ENCODE results near the gene SEZ6. TPM values are rescaled to one million over a fixed set of nuclear protein-coding genes. Genes with fewer than 3 reads are reported as not detected.

The SEZ6 gene
- total RNA-seq, 1 experiment from 2014 or later: not detected

DNA sequence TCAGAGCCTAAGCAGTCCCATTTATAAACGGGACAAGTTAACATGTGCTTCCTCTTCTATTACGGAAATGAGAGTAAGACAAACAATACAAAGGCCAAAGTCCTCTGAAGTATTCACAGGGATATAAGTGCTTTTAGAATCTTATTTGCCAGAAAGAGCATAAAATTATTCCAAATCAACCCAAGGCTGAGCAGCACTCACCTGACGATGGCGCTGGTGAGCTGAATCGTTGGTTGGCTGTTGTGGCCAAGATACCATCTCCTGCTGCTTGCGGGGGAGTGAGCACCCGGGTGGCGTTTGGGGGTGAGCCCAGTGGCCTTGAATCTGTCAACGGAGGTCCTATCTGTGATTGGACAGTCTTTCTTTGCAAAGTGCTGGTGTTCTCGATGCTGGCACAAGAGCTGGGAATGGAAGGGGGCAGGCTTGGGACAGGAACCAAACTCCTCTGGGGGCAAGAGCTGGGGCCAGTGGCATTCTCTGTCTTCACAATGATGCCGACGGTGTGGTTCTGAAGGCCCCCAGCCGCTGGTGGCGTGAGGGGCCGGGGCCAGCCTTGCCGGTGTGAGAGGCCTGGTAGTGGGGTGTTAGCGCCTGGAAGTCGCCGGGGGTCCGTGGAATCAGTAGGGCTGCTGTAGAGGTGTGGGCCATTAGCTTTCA is 93.4 kb downstream of the SEZ6 start:
- peaks cover 47% of the 10 kb centered on the region for H3K36me3 ChIP-seq (ENCODE audit: control insufficient read depth, insufficient read depth, low read length)
- intact Hi-C loops (cut with micrococcal nuclease; ENCODE audit: unreplicated experiment): no loop called here
- no peaks in the 10 kb centered on the region for H3K4me1 ChIP-seq (ENCODE audit: control insufficient read depth, insufficient read depth, low read length)
- ChIA-PET POLR2A (no interaction called here), CTCF (interaction anchor here (0.9 kb wide), 1 partner anchor 9 kb away, joined by 3 read pairs; the partner anchor contains the start of gene DHRS13)
- TF ChIP-seq SIN3A (IDR thresholded peaks at IDR 0.05; ENCODE audit: borderline replicate concordance, insufficient read depth, low read depth, low read length): no peak
- TF ChIP-seq, protein P1, sequence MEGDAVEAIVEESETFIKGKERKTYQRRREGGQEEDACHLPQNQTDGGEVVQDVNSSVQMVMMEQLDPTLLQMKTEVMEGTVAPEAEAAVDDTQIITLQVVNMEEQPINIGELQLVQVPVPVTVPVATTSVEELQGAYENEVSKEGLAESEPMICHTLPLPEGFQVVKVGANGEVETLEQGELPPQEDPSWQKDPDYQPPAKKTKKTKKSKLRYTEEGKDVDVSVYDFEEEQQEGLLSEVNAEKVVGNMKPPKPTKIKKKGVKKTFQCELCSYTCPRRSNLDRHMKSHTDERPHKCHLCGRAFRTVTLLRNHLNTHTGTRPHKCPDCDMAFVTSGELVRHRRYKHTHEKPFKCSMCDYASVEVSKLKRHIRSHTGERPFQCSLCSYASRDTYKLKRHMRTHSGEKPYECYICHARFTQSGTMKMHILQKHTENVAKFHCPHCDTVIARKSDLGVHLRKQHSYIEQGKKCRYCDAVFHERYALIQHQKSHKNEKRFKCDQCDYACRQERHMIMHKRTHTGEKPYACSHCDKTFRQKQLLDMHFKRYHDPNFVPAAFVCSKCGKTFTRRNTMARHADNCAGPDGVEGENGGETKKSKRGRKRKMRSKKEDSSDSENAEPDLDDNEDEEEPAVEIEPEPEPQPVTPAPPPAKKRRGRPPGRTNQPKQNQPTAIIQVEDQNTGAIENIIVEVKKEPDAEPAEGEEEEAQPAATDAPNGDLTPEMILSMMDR (IDR thresholded peaks at IDR 0.05): peak; percentile 71
- no peak for ATAC-seq
- in situ Hi-C loops (cut with HindIII; ENCODE audit: low pct_unique_long_range_greater_than_20kb, low sequenced_read_pairs): no loop called here
- H3K4me3 ChIP-seq (ENCODE audit: low read depth in 2 of 2, low read length in 2 of 2): no peak overlapping the region
- no peak for DNase-seq (ENCODE audit: low read depth, low spot score)
- BruUV-seq (replicated peaks): no TSS peak
- no peaks in the 10 kb centered on the region for H3K27me3 ChIP-seq (ENCODE audit: control insufficient read depth, insufficient read depth, low read length)
- H3K27ac ChIP-seq (ENCODE audit: low read length): no peak overlapping the region
- H3K9me3 ChIP-seq (ENCODE audit: control insufficient read depth, insufficient read depth, low read depth, low read length): no peaks in the 10 kb centered on the region

DNA sequence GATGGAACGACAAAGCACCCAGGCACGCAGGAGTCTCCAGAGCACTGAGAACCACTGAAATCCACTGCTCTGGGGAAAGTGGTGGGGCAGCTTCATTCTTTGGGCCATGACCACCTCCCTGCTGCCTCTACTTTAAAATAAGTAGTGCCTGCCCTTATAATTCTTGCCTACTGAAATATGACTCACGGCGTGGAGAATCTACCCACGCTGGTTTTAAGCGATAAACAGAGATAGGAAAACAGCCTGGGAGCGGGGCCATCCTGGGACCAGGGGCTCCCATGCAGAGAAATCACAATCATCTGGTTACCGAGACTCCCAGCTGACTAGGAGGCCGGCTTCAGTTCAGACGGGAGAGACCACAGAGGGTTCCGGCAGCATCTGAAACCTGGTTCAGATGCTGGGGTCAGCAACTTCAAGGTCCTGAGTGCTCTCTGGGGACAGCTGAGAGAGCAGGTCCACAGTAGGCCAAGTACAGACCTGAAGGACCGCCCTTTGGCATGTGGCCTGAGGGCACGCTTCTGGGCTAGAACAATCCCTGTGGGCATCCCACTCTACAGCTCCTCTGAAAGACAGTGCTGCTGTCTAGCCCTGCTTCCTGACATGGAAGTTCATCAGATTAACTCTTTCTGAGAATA is 94.3 kb downstream of the SEZ6 start:
- ChIA-PET CTCF (no interaction called here), POLR2A (no interaction called here)
- Histone ChIP-seq H3K4me3 (ENCODE audit: low read depth in 2 of 2, low read length in 2 of 2) (no peak overlapping the region), H3K4me1 (ENCODE audit: control insufficient read depth, insufficient read depth, low read length) (no peaks in the 10 kb centered on the region), H3K27ac (ENCODE audit: low read length) (no peak overlapping the region), H3K27me3 (ENCODE audit: control insufficient read depth, insufficient read depth, low read length) (no peaks in the 10 kb centered on the region), H3K36me3 (ENCODE audit: control insufficient read depth, insufficient read depth, low read length) (peaks cover 39% of the 10 kb centered on the region), H3K9me3 (ENCODE audit: control insufficient read depth, insufficient read depth, low read depth, low read length) (no peaks in the 10 kb centered on the region)
- TF ChIP-seq POLR2AphosphoS5 (IDR thresholded peaks at IDR 0.05; ENCODE audit: low read depth, low read length): no peak
- TF ChIP-seq, protein P2, sequence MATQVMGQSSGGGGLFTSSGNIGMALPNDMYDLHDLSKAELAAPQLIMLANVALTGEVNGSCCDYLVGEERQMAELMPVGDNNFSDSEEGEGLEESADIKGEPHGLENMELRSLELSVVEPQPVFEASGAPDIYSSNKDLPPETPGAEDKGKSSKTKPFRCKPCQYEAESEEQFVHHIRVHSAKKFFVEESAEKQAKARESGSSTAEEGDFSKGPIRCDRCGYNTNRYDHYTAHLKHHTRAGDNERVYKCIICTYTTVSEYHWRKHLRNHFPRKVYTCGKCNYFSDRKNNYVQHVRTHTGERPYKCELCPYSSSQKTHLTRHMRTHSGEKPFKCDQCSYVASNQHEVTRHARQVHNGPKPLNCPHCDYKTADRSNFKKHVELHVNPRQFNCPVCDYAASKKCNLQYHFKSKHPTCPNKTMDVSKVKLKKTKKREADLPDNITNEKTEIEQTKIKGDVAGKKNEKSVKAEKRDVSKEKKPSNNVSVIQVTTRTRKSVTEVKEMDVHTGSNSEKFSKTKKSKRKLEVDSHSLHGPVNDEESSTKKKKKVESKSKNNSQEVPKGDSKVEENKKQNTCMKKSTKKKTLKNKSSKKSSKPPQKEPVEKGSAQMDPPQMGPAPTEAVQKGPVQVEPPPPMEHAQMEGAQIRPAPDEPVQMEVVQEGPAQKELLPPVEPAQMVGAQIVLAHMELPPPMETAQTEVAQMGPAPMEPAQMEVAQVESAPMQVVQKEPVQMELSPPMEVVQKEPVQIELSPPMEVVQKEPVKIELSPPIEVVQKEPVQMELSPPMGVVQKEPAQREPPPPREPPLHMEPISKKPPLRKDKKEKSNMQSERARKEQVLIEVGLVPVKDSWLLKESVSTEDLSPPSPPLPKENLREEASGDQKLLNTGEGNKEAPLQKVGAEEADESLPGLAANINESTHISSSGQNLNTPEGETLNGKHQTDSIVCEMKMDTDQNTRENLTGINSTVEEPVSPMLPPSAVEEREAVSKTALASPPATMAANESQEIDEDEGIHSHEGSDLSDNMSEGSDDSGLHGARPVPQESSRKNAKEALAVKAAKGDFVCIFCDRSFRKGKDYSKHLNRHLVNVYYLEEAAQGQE (IDR thresholded peaks at IDR 0.05; ENCODE audit: insufficient read depth in 1 of 2, low read depth in 2 of 2, low read length in 1 of 2): no peak
- TF ChIP-seq, protein P1 (IDR thresholded peaks at IDR 0.05): no peak
- no peak for TF ChIP-seq TCF7L2 (IDR thresholded peaks at IDR 0.05; ENCODE audit: low read depth, low read length)
- no peak for TF ChIP-seq SIN3A (IDR thresholded peaks at IDR 0.05; ENCODE audit: borderline replicate concordance, insufficient read depth, low read depth, low read length)
- intact Hi-C loops (cut with micrococcal nuclease; ENCODE audit: unreplicated experiment): no loop called here
- in situ Hi-C loops (cut with HindIII; ENCODE audit: low pct_unique_long_range_greater_than_20kb, low sequenced_read_pairs): no loop called here
- DNase-seq (ENCODE audit: low read depth, low spot score) (no peak), ATAC-seq (no peak)
- BruUV-seq (replicated peaks): no TSS peak

Data from Panc1 (cell line).